Measurements from ENCODE around the gene OLFM2.

OLFM2 gene

GRCh38 chr19:9858766-9859165, 77.5 kb downstream of the OLFM2 start:
- peaks cover 10% of the 10 kb centered on the region for H3K27me3 ChIP-seq (ENCODE audit: low read depth, low read length)
- no peak overlapping the region for H3K4me2 ChIP-seq (ENCODE audit: low read length)
- H2AFZ ChIP-seq (ENCODE audit: low read depth, low read length): no peak overlapping the region
- peaks cover 8% of the 10 kb centered on the region; the same call in 1 of the 2 replicates for H3K4me1 ChIP-seq (ENCODE audit: low read length)
- H3K27ac ChIP-seq (ENCODE audit: low read length): no peak overlapping the region
- H3K36me3 ChIP-seq (replicated peaks; ENCODE audit: low read depth, low read length): no peaks in the 10 kb centered on the region
- H4K20me1 ChIP-seq (ENCODE audit: insufficient read depth, low read length): no peaks in the 10 kb centered on the region
- H3K4me3 ChIP-seq (ENCODE audit: low read length): no peak overlapping the region
- no peak overlapping the region for H3K9ac ChIP-seq (ENCODE audit: low read length)
- no peaks in the 10 kb centered on the region for H3K79me2 ChIP-seq (ENCODE audit: low read length)
- no peaks in the 10 kb centered on the region for H3K9me3 ChIP-seq (ENCODE audit: insufficient read depth, low read length)
- no peak for TF ChIP-seq EZH2phosphoT487 (IDR thresholded peaks at IDR 0.05; ENCODE audit: low read depth)
- TF ChIP-seq CTCF (IDR thresholded peaks at IDR 0.05; ENCODE audit: low read depth, low read length): no peak

- no peak overlapping the region for H3K4me2 ChIP-seq (ENCODE audit: low read length)
- peaks cover 6% of the 10 kb centered on the region for H3K27me3 ChIP-seq (ENCODE audit: low read depth, low read length)
- no peaks in the 10 kb centered on the region for H3K79me2 ChIP-seq (ENCODE audit: low read length)
- no peak overlapping the region for H2AFZ ChIP-seq (ENCODE audit: low read depth, low read length)
- H3K9me3 ChIP-seq (ENCODE audit: insufficient read depth, low read length): no peaks in the 10 kb centered on the region
- no peaks in the 10 kb centered on the region for H4K20me1 ChIP-seq (ENCODE audit: insufficient read depth, low read length)
- H3K27ac ChIP-seq (ENCODE audit: low read length): no peak overlapping the region
- H3K36me3 ChIP-seq (replicated peaks; ENCODE audit: low read depth, low read length): no peaks in the 10 kb centered on the region
- peaks cover 5% of the 10 kb centered on the region; the same call in 1 of the 2 replicates for H3K4me1 ChIP-seq (ENCODE audit: low read length)
- H3K4me3 ChIP-seq (ENCODE audit: low read length): no peak overlapping the region
- no peak for TF ChIP-seq EZH2phosphoT487 (IDR thresholded peaks at IDR 0.05; ENCODE audit: low read depth)
- TF ChIP-seq CTCF (IDR thresholded peaks at IDR 0.05; ENCODE audit: low read depth, low read length): no peak
- H3K9ac ChIP-seq (ENCODE audit: low read length): no peak overlapping the region
Observed at GRCh38 chr19:9857920-9858746, 78.2 kb downstream of the OLFM2 start.

GRCh38 chr19:9857076-9857721, 79.1 kb downstream of the OLFM2 start:
- H3K9ac ChIP-seq (ENCODE audit: low read length): no peak overlapping the region
- no peak overlapping the region for H3K27ac ChIP-seq (ENCODE audit: low read length)
- H3K79me2 ChIP-seq (ENCODE audit: low read length): no peaks in the 10 kb centered on the region
- no peak overlapping the region for H2AFZ ChIP-seq (ENCODE audit: low read depth, low read length)
- H3K4me3 ChIP-seq (ENCODE audit: low read length): no peak overlapping the region
- no peaks in the 10 kb centered on the region for H4K20me1 ChIP-seq (ENCODE audit: insufficient read depth, low read length)
- no peaks in the 10 kb centered on the region for H3K9me3 ChIP-seq (ENCODE audit: insufficient read depth, low read length)
- no peaks in the 10 kb centered on the region for H3K36me3 ChIP-seq (replicated peaks; ENCODE audit: low read depth, low read length)
- no peak overlapping the region for H3K4me2 ChIP-seq (ENCODE audit: low read length)
- TF ChIP-seq EZH2phosphoT487 (IDR thresholded peaks at IDR 0.05; ENCODE audit: low read depth): no peak
- TF ChIP-seq CTCF (IDR thresholded peaks at IDR 0.05; ENCODE audit: low read depth, low read length): no peak
- H3K27me3 ChIP-seq (ENCODE audit: low read depth, low read length): peaks cover 4% of the 10 kb centered on the region
- H3K4me1 ChIP-seq (ENCODE audit: low read length): peaks cover 5% of the 10 kb centered on the region; the same call in 1 of the 2 replicates

- H3K9ac ChIP-seq (ENCODE audit: low read length): no peak overlapping the region
- no peak overlapping the region for H3K4me2 ChIP-seq (ENCODE audit: low read length)
- H3K4me1 ChIP-seq (ENCODE audit: low read length): peaks cover 5% of the 10 kb centered on the region; the same call in 1 of the 2 replicates
- H2AFZ ChIP-seq (ENCODE audit: low read depth, low read length): no peak overlapping the region
- H4K20me1 ChIP-seq (ENCODE audit: insufficient read depth, low read length): no peaks in the 10 kb centered on the region
- H3K9me3 ChIP-seq (ENCODE audit: insufficient read depth, low read length): no peaks in the 10 kb centered on the region
- H3K36me3 ChIP-seq (replicated peaks; ENCODE audit: low read depth, low read length): no peaks in the 10 kb centered on the region
- TF ChIP-seq EZH2phosphoT487 (IDR thresholded peaks at IDR 0.05; ENCODE audit: low read depth): no peak
- no peak for TF ChIP-seq CTCF (IDR thresholded peaks at IDR 0.05; ENCODE audit: low read depth, low read length)
- peaks cover 4% of the 10 kb centered on the region for H3K27me3 ChIP-seq (ENCODE audit: low read depth, low read length)
- H3K4me3 ChIP-seq (ENCODE audit: low read length): no peak overlapping the region
- no peaks in the 10 kb centered on the region for H3K79me2 ChIP-seq (ENCODE audit: low read length)
- H3K27ac ChIP-seq (ENCODE audit: low read length): no peak overlapping the region
Observed at GRCh38 chr19:9856609-9857008, 79.7 kb downstream of the OLFM2 start.
